Suprapubic skin (tissue), 3 donors: ENCODE results near the gene NUDT6.
"Not testable (repeated sequence)": the region's sequence is repeated elsewhere in the genome, so short reads cannot be mapped to it uniquely, and the experiment has no call there.

ENCODE experiments used
- EP300 ChIP-seq: sonication (generic); formaldehyde crosslinking; IDR thresholded peaks from one replicate; pipeline ENCODE4 v1.6.1; 2017; ENCODE audit warnings: antibody characterized with exemption
- TF ChIP-seq, protein P1 (sequence below), 2 donors: fragments of 200-600 bp in 1 of 2; fragments of 450-650 bp in 1 of 2; sonication (generic) in 1 of 2; IDR thresholded peaks; one replicate each; pipeline ENCODE4 v1.5.1; 2016 to 2019; ENCODE audit warnings: antibody characterized with exemption in 2 of 2, mild to moderate bottlenecking in 1 of 2, moderate library complexity in 1 of 2

DNA sequence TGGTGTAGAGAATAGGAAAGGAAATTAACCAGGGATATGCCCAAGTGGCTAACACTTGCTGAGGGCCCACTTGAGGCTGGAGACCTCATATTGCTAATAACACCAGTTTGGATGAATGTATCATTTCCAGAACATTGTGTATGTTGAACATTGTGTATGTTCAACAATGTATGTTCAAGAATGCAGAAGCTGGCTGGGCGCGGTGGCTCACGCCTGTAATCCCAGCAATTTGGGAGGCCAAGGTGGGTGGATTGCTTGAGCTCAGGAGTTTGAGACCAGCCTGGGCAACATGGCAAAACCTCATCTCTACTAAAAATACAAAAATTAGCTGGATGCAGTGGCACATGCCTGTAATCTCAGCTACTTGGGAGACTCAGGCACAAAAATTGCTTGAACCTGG lies 72.6 kb downstream of the NUDT6 start:
- not testable (repeated sequence) for TF ChIP-seq EP300
- TF ChIP-seq, protein P1, sequence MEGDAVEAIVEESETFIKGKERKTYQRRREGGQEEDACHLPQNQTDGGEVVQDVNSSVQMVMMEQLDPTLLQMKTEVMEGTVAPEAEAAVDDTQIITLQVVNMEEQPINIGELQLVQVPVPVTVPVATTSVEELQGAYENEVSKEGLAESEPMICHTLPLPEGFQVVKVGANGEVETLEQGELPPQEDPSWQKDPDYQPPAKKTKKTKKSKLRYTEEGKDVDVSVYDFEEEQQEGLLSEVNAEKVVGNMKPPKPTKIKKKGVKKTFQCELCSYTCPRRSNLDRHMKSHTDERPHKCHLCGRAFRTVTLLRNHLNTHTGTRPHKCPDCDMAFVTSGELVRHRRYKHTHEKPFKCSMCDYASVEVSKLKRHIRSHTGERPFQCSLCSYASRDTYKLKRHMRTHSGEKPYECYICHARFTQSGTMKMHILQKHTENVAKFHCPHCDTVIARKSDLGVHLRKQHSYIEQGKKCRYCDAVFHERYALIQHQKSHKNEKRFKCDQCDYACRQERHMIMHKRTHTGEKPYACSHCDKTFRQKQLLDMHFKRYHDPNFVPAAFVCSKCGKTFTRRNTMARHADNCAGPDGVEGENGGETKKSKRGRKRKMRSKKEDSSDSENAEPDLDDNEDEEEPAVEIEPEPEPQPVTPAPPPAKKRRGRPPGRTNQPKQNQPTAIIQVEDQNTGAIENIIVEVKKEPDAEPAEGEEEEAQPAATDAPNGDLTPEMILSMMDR (IDR thresholded peaks at IDR 0.05) = not testable (repeated sequence)
